Measurements from ENCODE around the gene RBPJ. TPM values are rescaled to one million over a fixed set of nuclear protein-coding genes. Genes with fewer than 3 reads are reported as not detected.

The RBPJ gene
- total and polyA plus RNA-seq, 7 donors = 10.6 to 44.4 (median 28.8) TPM

GRCh38 chr4:26361297-26361696, 40.5 kb downstream of the RBPJ start:
- no peak for ATAC-seq
- no peaks in the 10 kb centered on the region for H3K27me3 ChIP-seq (ENCODE audit: insufficient read depth in 3 of 3, low read length in 2 of 3)
- H3K4me1 ChIP-seq = peaks cover 8% of the 10 kb centered on the region
- H3K27ac ChIP-seq = no peak overlapping the region
- 78 to 92% (median 88%) methylated on average over 2 of the region's 2 CpGs for WGBS, 3 donors
- intact Hi-C loops (cut with DNase I) = no loop called here
- TF ChIP-seq CTCF (IDR thresholded peaks at IDR 0.05) = no peak
- H3K4me3 ChIP-seq = no peak overlapping the region
- no peaks in the 10 kb centered on the region for H3K9me3 ChIP-seq
- H3K36me3 ChIP-seq (ENCODE audit: insufficient read depth in 1 of 2, low read depth in 1 of 2) = no peaks in the 10 kb centered on the region
- no peak for DNase-seq

DNA sequence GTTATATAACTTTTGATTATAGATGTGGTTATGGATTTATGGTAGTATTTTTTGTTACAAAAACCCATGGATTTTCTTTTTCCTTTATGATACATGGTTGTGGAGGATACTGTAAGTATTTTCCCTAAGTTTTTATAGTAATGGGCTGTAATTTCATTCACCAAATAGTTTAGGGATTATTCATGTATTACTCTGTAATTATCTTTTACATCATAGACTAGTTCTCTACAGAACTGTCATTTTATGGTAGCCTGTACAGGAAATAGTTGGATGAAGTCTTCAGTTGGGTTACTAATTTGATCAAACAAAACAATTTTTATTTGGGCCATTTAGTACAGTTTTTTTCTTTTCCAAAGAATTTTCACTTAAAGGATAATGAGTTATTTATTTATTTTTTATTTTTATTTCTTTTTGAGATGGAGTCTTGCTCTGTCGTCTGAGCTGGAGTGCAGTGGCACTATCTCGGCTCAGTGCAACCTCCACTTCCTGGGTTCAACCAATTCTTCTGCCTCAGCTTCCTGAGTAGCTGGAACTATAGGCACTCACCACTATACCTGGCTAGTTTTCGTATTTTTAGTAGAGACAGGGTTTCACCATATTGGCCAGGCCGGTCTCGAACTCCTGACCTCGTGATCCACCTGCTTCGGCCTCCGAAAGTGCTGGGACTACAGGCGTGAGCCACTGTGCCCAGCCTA, 42.1 kb downstream of the RBPJ start:
- Histone ChIP-seq H3K27ac (no peak overlapping the region), H3K4me1 (peaks cover 3% of the 10 kb centered on the region), H3K36me3 (ENCODE audit: insufficient read depth in 1 of 2, low read depth in 1 of 2) (no peaks in the 10 kb centered on the region), H3K27me3 (ENCODE audit: insufficient read depth in 3 of 3, low read length in 2 of 3) (no peaks in the 10 kb centered on the region), H3K9me3 (no peaks in the 10 kb centered on the region), H3K4me3 (no peak overlapping the region)
- 96 to 99% (median 98%) methylated on average over 9 of the region's 9 CpGs for WGBS, 3 donors
- ATAC-seq = no peak
- no peak for TF ChIP-seq CTCF (IDR thresholded peaks at IDR 0.05)
- intact Hi-C loops (cut with DNase I) = no loop called here
- DNase-seq = no peak

GRCh38 chr4:26365537-26366150, 44.8 kb downstream of the RBPJ start:
- TF ChIP-seq CTCF (IDR thresholded peaks at IDR 0.05) = no peak
- Histone ChIP-seq H3K36me3 (ENCODE audit: insufficient read depth in 1 of 2, low read depth in 1 of 2) (no peaks in the 10 kb centered on the region), H3K27ac (no peak overlapping the region), H3K9me3 (no peaks in the 10 kb centered on the region), H3K4me3 (no peak overlapping the region), H3K4me1 (peaks cover 13% of the 10 kb centered on the region), H3K27me3 (ENCODE audit: insufficient read depth in 3 of 3, low read length in 2 of 3) (no peaks in the 10 kb centered on the region)
- no peak for DNase-seq
- 89 to 97% (median 90%) methylated on average over 1 of the region's 1 CpG for WGBS, 3 donors
- ATAC-seq = no peak
- intact Hi-C loops (cut with DNase I) = no loop called here

DNA sequence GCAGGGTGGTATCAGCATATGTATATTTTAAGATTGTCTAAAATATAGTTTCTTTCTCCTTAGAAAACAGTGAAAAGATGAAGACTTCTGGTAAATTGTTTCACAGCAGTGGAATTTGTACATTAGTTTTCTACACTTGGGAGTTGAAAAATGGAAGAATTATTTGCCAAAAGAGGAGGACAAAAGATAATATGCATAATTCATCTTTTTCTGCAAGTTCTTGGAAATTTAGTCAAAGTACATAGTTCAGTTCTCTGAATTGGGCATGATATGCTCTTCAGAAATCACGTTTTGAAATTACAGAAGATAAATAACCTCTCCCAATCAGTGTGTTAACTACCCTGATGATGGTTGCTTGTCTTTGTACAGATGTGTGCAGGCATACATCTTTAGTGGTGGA, 47.0 kb downstream of the RBPJ start:
- intact Hi-C loops (cut with DNase I) = no loop called here
- no peaks in the 10 kb centered on the region for H3K27me3 ChIP-seq (ENCODE audit: insufficient read depth in 3 of 3, low read length in 2 of 3)
- no peak for ATAC-seq
- H3K9me3 ChIP-seq = no peaks in the 10 kb centered on the region
- H3K4me3 ChIP-seq = no peak overlapping the region
- TF ChIP-seq CTCF (IDR thresholded peaks at IDR 0.05) = no peak
- H3K36me3 ChIP-seq (ENCODE audit: insufficient read depth in 1 of 2, low read depth in 1 of 2) = no peaks in the 10 kb centered on the region
- 48 to 61% (median 52%) methylated on average over 1 of the region's 1 CpG for WGBS, 3 donors
- H3K27ac ChIP-seq = no peak overlapping the region
- DNase-seq = no peak
- peaks cover 25% of the 10 kb centered on the region for H3K4me1 ChIP-seq

DNA sequence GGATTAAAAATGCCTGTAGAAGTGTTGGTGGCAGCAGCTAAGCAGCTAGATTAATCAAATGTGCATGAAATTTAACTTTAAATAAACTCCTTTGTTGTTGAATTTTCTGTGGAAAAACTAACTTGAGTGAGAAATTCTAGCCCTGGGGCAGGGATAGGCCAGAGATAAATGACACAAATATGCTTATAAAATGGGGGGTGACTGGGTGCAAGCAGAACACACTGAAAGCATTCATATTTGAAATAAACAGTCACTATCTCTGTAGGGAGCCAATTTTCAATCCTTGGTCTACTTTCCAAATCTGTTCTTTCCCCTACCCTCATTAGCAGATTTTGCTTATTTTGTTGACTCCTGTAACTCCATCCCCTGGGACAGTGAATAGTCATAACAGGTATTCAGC, 47.9 kb downstream of the RBPJ start:
- Histone ChIP-seq H3K4me1 (peaks cover 27% of the 10 kb centered on the region), H3K9me3 (no peaks in the 10 kb centered on the region), H3K4me3 (no peak overlapping the region), H3K27ac (no peak overlapping the region), H3K27me3 (ENCODE audit: insufficient read depth in 3 of 3, low read length in 2 of 3) (no peaks in the 10 kb centered on the region), H3K36me3 (ENCODE audit: insufficient read depth in 1 of 2, low read depth in 1 of 2) (no peaks in the 10 kb centered on the region)
- ATAC-seq (no peak), DNase-seq (no peak)
- TF ChIP-seq CTCF (IDR thresholded peaks at IDR 0.05) = no peak
- intact Hi-C loops (cut with DNase I) = no loop called here

Measured in psoas muscle (tissue), 8 donors.